Endothelial cell of umbilical vein (primary cell): ENCODE data around the gene NEDD4L. TPM values are rescaled to one million over a fixed set of nuclear protein-coding genes. Genes with fewer than 3 reads are reported as not detected.

Experiments used
- BruUV-seq: library from RNA; stranded (reverse); fragments of 400-500 nt; replicated peaks from 2 replicates; lab custom pipeline; 2021; lab: Mats Ljungman, UMichigan
- CTCF ChIA-PET: fragments of 300-600, 350-600 bp; sonication (Branson Sonifier 250); formaldehyde crosslinking; loops from one replicate; lab custom pipeline; 2021; ENCODE audit warnings: antibody characterized with exemption, inconsistent platforms; lab: Charles Lee
- POLR2A ChIA-PET: fragments of 300-600, 350-600 bp; sonication (Branson Sonifier 250); formaldehyde crosslinking; loops from one replicate; lab custom pipeline; 2021; ENCODE audit warnings: antibody characterized with exemption, inconsistent platforms; lab: Charles Lee
- DNase-seq: peaks from one replicate; pipeline ENCODE4 v3.0.0-alpha.2; 2011; ENCODE audit warnings: low read depth, low spot score
- FAIRE-seq: peaks from 2 replicates; lab custom pipeline; 2011; peaks lifted over from hg19 to GRCh38; lab: Jason Lieb, UNC
- H2AFZ ChIP-seq: 2 replicates; pipeline ENCODE4 v1.6.0; 2012; ENCODE audit warnings: low read depth, low read length, control low read depth, inconsistent platforms
- H3K27ac ChIP-seq: 2 replicates; pipeline ENCODE4 v1.5.1; 2011; ENCODE audit warnings: low read depth, mild to moderate bottlenecking, control low read depth, low read length, moderate library complexity; ENCODE audit not compliant: insufficient read depth
- H3K27me3 ChIP-seq, 2 experiments: 2 replicates each; pipeline versions ENCODE4 v1.6.0 to v1.6.1; 2011; ENCODE audit warnings: low read length in 2 of 2, mixed read lengths in 1 of 2; ENCODE audit not compliant: control insufficient read depth in 2 of 2, insufficient read depth in 2 of 2
- H3K36me3 ChIP-seq, 2 experiments: 2 replicates in 1 of 2; 3 replicates in 1 of 2; pipeline ENCODE4 v1.5.1; 2011; ENCODE audit warnings: low read length in 2 of 2, mild to moderate bottlenecking in 1 of 2, moderate library complexity in 1 of 2; ENCODE audit not compliant: control insufficient read depth in 2 of 2, insufficient read depth in 2 of 2; ENCODE audit errors: extremely low read depth in 1 of 2
- H3K4me1 ChIP-seq: 3 replicates; pipeline ENCODE4 v1.5.1; 2011; ENCODE audit warnings: mild to moderate bottlenecking, low read length; ENCODE audit not compliant: control insufficient read depth, insufficient read depth; ENCODE audit errors: extremely low read depth
- H3K4me2 ChIP-seq: 2 replicates; pipeline ENCODE4 v1.6.1; 2011; ENCODE audit warnings: low read length, control low read depth, mixed read lengths; ENCODE audit not compliant: insufficient read depth
- H3K4me3 ChIP-seq, 3 experiments: fragments of 200-600 bp in 1 of 3; sonication (generic), shearing (Covaris generic) in 1 of 3; replicated peaks in 1 of 3; 2 replicates each; pipeline ENCODE4 v1.5.1; 2011 to 2016; ENCODE audit warnings: control low read depth in 3 of 3, low read length in 3 of 3, mild to moderate bottlenecking in 2 of 3, inconsistent platforms in 1 of 3, low read depth in 1 of 3, moderate library complexity in 1 of 3; ENCODE audit not compliant: insufficient read depth in 1 of 3
- H3K79me2 ChIP-seq: 2 replicates; pipeline ENCODE4 v1.6.0; 2012; ENCODE audit warnings: low read length, inconsistent platforms; ENCODE audit not compliant: control insufficient read depth, insufficient read depth
- H3K9ac ChIP-seq: replicated peaks from 2 replicates; pipeline ENCODE3; 2011; ENCODE audit warnings: low read length, control low read depth; ENCODE audit not compliant: insufficient read depth; ENCODE audit errors: extremely low read depth
- H3K9me1 ChIP-seq: replicated peaks from 3 replicates; pipeline ENCODE4 v1.6.0; 2011; ENCODE audit warnings: mild to moderate bottlenecking, low read length; ENCODE audit not compliant: control insufficient read depth, insufficient read depth; ENCODE audit errors: extremely low read depth
- H3K9me3 ChIP-seq: replicated peaks from 2 replicates; pipeline ENCODE4 v1.5.1; 2012; ENCODE audit warnings: low read length, inconsistent platforms; ENCODE audit not compliant: control insufficient read depth, insufficient read depth
- H4K20me1 ChIP-seq: replicated peaks from 2 replicates; pipeline ENCODE3; 2011; ENCODE audit warnings: mild to moderate bottlenecking, low read length; ENCODE audit not compliant: control insufficient read depth, insufficient read depth; ENCODE audit errors: extremely low read depth
- EZH2 ChIP-seq: IDR thresholded peaks from 2 replicates; pipeline ENCODE4 v1.6.1; 2012; ENCODE audit warnings: borderline replicate concordance, low read depth, mild to moderate bottlenecking, moderate library complexity, low read length, inconsistent platforms; ENCODE audit not compliant: severe bottlenecking
- FOS ChIP-seq: IDR thresholded peaks from 2 replicates; pipeline ENCODE4 v1.6.1; 2011; ENCODE audit warnings: mild to moderate bottlenecking, low read length, moderate library complexity, borderline replicate concordance; ENCODE audit not compliant: insufficient read depth
- GATA2 ChIP-seq: IDR thresholded peaks from 2 replicates; pipeline ENCODE4 v1.7.0; 2011; ENCODE audit warnings: low read depth, mild to moderate bottlenecking, moderate library complexity, mixed read lengths, low read length; ENCODE audit not compliant: insufficient read length, insufficient read depth
- JUN ChIP-seq: IDR thresholded peaks from 2 replicates; pipeline ENCODE4 v1.6.1; 2011; ENCODE audit warnings: borderline replicate concordance, low read depth; ENCODE audit not compliant: insufficient read length, insufficient read depth
- MAX ChIP-seq: IDR thresholded peaks from 2 replicates; pipeline ENCODE4 v1.6.1; 2011; ENCODE audit not compliant: insufficient read depth, insufficient read length
- MYC ChIP-seq: IDR thresholded peaks from one replicate; pipeline ENCODE4 v1.6.1; 2011; ENCODE audit warnings: mild to moderate bottlenecking, low read depth, low read length
- POLR2AphosphoS5 ChIP-seq: IDR thresholded peaks from 2 replicates; pipeline ENCODE4 v1.6.1; 2012; ENCODE audit warnings: low read depth, mild to moderate bottlenecking, control low read depth, low read length, moderate library complexity; ENCODE audit not compliant: insufficient read depth
- dilution Hi-C: fragments of 300-500 bp; cut with MboI; formaldehyde crosslinking; loops from one replicate; pipeline ENCODE4 v1.15.0; 2019; ENCODE audit warnings: low sequenced_read_pairs; ENCODE audit not compliant: extremely low pct_ligation_motif_present
- intact Hi-C: fragments of 100-400 bp; cut with micrococcal nuclease; formaldehyde crosslinking; loops from one replicate; pipeline ENCODE4 v1.10.0; 2022
- polyA plus RNA-seq, 4 experiments: library from polyadenylated mRNA; depleted of rRNA in 3 of 4; stranded (reverse) in 3 of 4; unstranded in 1 of 4; fragments of >200 nt; gene quantifications; 2 replicates each; pipeline versions ENCODE4 v1.2.1 to v1.2.3, GENCODE V29; 2011 to 2012; ENCODE audit warnings: missing spikeins in 1 of 4
- total RNA-seq: library from RNA; stranded (reverse); gene quantifications from 2 replicates; pipeline ENCODE4 v1.2.3, GENCODE V29; 2021
- TF ChIP-seq, protein P1 (sequence below), 2 donors: IDR thresholded peaks; 1 replicate in 1 of 2; 2 replicates in 1 of 2; pipeline ENCODE4 v1.5.1; 2011; ENCODE audit warnings: low read length in 2 of 2, mild to moderate bottlenecking in 2 of 2, moderate library complexity in 2 of 2, control low read depth in 1 of 2, inconsistent platforms in 1 of 2, low read depth in 1 of 2; ENCODE audit not compliant: insufficient read depth in 1 of 2; ENCODE audit errors: extremely low read depth in 1 of 2

NEDD4L gene
- total and polyA plus RNA-seq, 2 donors (not counting 3 experiments of a cell fraction or from before 2014, with no cell fraction given), result 20.5 to 78.9 TPM

- no peak overlapping the region for H3K4me2 ChIP-seq
- no peaks in the 10 kb centered on the region for H3K79me2 ChIP-seq
- H2AFZ ChIP-seq, result no peak overlapping the region
- CTCF ChIA-PET, result interaction anchor here (1.5 to 2.1 kb wide), 2 partner anchors 18 to 52 kb away, joined by 5 read pairs; no protein-coding TSS in a partner anchor
- H3K36me3 ChIP-seq, result no peaks in the 10 kb centered on the region
- no peaks in the 10 kb centered on the region for H3K4me1 ChIP-seq
- DNase-seq, result no peak
- no peaks in the 10 kb centered on the region for H3K9me1 ChIP-seq
- H3K9ac ChIP-seq, result no peak overlapping the region
- BruUV-seq, result no TSS peak
- FAIRE-seq, result no peak
- POLR2A ChIA-PET, result no interaction called here
- H3K9me3 ChIP-seq, result no peaks in the 10 kb centered on the region
- intact Hi-C loops (no loop called here), dilution Hi-C loops (no loop called here)
- no peak overlapping the region for H3K4me3 ChIP-seq
- no peak overlapping the region for H3K27ac ChIP-seq
- no peaks in the 10 kb centered on the region for H3K27me3 ChIP-seq
- no peaks in the 10 kb centered on the region for H4K20me1 ChIP-seq
- no peak for TF ChIP-seq JUN
- TF ChIP-seq MAX, result no peak
- no peak for TF ChIP-seq GATA2
- TF ChIP-seq, protein P1, sequence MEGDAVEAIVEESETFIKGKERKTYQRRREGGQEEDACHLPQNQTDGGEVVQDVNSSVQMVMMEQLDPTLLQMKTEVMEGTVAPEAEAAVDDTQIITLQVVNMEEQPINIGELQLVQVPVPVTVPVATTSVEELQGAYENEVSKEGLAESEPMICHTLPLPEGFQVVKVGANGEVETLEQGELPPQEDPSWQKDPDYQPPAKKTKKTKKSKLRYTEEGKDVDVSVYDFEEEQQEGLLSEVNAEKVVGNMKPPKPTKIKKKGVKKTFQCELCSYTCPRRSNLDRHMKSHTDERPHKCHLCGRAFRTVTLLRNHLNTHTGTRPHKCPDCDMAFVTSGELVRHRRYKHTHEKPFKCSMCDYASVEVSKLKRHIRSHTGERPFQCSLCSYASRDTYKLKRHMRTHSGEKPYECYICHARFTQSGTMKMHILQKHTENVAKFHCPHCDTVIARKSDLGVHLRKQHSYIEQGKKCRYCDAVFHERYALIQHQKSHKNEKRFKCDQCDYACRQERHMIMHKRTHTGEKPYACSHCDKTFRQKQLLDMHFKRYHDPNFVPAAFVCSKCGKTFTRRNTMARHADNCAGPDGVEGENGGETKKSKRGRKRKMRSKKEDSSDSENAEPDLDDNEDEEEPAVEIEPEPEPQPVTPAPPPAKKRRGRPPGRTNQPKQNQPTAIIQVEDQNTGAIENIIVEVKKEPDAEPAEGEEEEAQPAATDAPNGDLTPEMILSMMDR (IDR thresholded peaks at IDR 0.05; ENCODE audit: extremely low read depth in 1 of 2, insufficient read depth in 1 of 2, low read depth in 1 of 2, low read length in 2 of 2), result no peak
- TF ChIP-seq MYC, result no peak
- no peak for TF ChIP-seq POLR2AphosphoS5
- no peak for TF ChIP-seq FOS
- no peak for TF ChIP-seq EZH2
Observed at GRCh38 chr18:58069721-58070292, 25.8 kb downstream of the NEDD4L start.
